Amniotic epithelial cell (primary cell): ENCODE measurements around the gene AMT.

Source experiments
- DNase-seq: peaks from one replicate; pipeline ENCODE4 v3.0.0-alpha.2; 2010; ENCODE audit warnings: low read depth

The AMT gene

GRCh38 chr3:49422379-49423248 is at the start of gene AMT:
AMT (minus strand) TSS chr3:49422473; CDS start chr3:49422450, 23 bp downstream.
- peak; percentile 71 for DNase-seq

GRCh38 chr3:49470714-49471420 is 48.6 kb upstream of the AMT start:
- DNase-seq: peak; percentile 29

- peak; percentile 94 for DNase-seq
Measured at GRCh38 chr3:49469936-49470713, 47.9 kb upstream of the AMT start, which contains the start of gene DAG1. DAG1 (plus strand) TSS chr3:49470267; CDS start chr3:49510535, 40,268 bp downstream.

GRCh38 chr3:49469037-49469935 is 47.0 kb upstream of the AMT start:
- peak; percentile 53 for DNase-seq

GRCh38 chr3:49466085-49466484 is 43.8 kb upstream of the AMT start:
- DNase-seq: no peak

- peak; percentile 59 for DNase-seq
Measured at GRCh38 chr3:49465270-49466034, 43.2 kb upstream of the AMT start.

- DNase-seq: peak; percentile 64
Measured at GRCh38 chr3:49462222-49462621, 39.9 kb upstream of the AMT start.

GRCh38 chr3:49461443-49462171 is 39.3 kb upstream of the AMT start:
- peak; percentile 25 for DNase-seq

GRCh38 chr3:49460956-49461355 is 38.7 kb upstream of the AMT start:
- DNase-seq: no peak

GRCh38 chr3:49460188-49460890 is 38.1 kb upstream of the AMT start:
- no peak for DNase-seq

GRCh38 chr3:49456466-49456865 is 34.2 kb upstream of the AMT start:
- no peak for DNase-seq

- DNase-seq: no peak
Measured at GRCh38 chr3:49454898-49455681, 32.8 kb upstream of the AMT start.

- no peak for DNase-seq
Measured at GRCh38 chr3:49454458-49454857, 32.2 kb upstream of the AMT start.

- no peak for DNase-seq
Measured at GRCh38 chr3:49453621-49454020, 31.3 kb upstream of the AMT start.

- no peak for DNase-seq
Measured at GRCh38 chr3:49445391-49445790, 23.1 kb upstream of the AMT start.

- no peak for DNase-seq
Measured at GRCh38 chr3:49434731-49435130, 12.5 kb upstream of the AMT start.

GRCh38 chr3:49428752-49429080 is 6.4 kb upstream of the AMT start:
- DNase-seq: no peak

GRCh38 chr3:49427586-49427985 is 5.3 kb upstream of the AMT start:
- no peak for DNase-seq

- no peak for DNase-seq
Measured at GRCh38 chr3:49424816-49425215, 2.5 kb upstream of the AMT start.
